VCaP (cell line): Measurements from ENCODE around the gene ZNF48.

Experiments used
- H3K27ac ChIP-seq: fragments of 450-650 bp; 2 replicates; pipeline ENCODE4 v1.5.1; 2017
- TF ChIP-seq, protein P1 (sequence below): fragments of 450-650 bp; conservative IDR thresholded peaks from 2 replicates; pipeline ENCODE4 v1.5.1; 2017; ENCODE audit warnings: mild to moderate bottlenecking, moderate library complexity

ZNF48 gene

DNA sequence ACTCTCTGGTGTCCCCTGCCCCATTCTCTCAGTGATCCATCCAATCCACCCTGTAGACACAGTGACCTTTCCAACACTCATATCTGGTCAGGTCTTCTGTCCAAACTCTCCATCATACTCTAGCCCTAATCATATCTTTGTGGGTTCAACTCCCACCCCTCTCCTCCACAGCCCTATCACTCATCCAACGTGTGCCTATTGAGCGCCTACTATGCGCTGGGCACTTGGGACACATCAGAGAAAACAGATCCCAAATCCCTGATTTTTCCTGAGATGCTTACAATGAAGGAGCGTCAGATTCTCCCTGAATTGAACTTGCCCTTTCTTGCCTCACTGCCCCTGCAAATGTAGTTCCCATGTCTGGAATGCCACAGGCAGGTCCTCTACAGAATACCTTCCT lies 32.8 kb downstream of the ZNF48 start:
- H3K27ac ChIP-seq: peak overlapping the region; percentile 63; the same call in 1 of the 2 replicates
- TF ChIP-seq, protein P1, sequence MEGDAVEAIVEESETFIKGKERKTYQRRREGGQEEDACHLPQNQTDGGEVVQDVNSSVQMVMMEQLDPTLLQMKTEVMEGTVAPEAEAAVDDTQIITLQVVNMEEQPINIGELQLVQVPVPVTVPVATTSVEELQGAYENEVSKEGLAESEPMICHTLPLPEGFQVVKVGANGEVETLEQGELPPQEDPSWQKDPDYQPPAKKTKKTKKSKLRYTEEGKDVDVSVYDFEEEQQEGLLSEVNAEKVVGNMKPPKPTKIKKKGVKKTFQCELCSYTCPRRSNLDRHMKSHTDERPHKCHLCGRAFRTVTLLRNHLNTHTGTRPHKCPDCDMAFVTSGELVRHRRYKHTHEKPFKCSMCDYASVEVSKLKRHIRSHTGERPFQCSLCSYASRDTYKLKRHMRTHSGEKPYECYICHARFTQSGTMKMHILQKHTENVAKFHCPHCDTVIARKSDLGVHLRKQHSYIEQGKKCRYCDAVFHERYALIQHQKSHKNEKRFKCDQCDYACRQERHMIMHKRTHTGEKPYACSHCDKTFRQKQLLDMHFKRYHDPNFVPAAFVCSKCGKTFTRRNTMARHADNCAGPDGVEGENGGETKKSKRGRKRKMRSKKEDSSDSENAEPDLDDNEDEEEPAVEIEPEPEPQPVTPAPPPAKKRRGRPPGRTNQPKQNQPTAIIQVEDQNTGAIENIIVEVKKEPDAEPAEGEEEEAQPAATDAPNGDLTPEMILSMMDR: no peak

DNA sequence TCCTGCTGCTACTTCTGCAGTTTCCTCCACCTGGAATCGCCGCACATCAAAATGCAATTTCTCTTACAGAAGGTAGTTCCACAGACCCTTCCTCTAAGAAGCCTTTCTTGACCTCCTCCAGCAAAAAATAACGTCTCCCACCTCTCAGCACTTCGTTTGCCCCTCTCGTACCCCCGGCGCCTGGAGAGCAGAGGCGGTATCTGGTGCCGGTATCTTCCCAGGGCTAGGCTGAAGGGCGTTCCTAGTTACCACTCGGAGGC lies 34.1 kb downstream of the ZNF48 start:
- H3K27ac ChIP-seq: peak overlapping the region; percentile 63

DNA sequence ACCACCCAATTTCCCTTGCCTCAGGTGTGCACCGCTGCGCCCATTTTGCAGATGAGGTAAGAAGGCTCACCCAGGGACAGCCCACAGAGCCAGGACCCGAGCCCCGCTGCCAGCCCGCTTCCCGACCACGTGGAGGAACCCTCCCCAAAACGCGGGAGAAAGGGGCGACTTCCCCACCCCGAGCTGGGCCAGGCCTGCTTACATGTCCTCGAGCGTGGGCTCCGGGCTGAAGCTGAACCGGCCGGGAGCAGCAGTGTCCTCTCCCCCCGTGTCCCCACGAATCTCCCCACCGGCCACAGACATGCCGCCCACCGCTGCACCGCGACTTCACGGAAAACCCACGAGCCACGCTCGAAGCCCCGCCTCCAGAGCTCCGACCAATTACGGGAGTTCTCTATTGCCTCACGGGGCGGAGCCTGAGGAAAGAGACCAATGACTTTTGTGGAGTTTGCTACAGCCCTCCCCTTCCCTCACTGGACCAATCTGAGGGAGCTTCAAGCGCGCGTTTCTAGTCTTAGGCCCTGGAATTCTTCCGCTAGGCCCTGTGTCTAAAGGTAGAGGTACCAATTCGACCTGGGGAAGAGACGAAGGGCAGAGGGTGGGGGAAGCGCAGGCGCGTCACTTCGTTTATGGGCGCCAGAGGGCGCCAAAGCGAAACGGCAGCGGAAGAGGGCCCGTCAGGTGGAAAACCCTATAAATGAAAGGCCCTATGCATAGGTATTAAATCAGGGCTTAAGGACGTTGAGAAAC lies 34.6 kb downstream of the ZNF48 start, which contains the start of gene DCTPP1:
DCTPP1 (minus strand) TSS at position 353 of the 750 bp plus-strand sequence; CDS start at position 303, 50 bp downstream.
- peak within 1 kb of the TSS; percentile 63 for H3K27ac ChIP-seq
- TF ChIP-seq, protein P1: peak; percentile 85

More for the DNA sequence above, 34.1 kb downstream of the ZNF48 start:
- TF ChIP-seq, protein P1: no peak

DNA sequence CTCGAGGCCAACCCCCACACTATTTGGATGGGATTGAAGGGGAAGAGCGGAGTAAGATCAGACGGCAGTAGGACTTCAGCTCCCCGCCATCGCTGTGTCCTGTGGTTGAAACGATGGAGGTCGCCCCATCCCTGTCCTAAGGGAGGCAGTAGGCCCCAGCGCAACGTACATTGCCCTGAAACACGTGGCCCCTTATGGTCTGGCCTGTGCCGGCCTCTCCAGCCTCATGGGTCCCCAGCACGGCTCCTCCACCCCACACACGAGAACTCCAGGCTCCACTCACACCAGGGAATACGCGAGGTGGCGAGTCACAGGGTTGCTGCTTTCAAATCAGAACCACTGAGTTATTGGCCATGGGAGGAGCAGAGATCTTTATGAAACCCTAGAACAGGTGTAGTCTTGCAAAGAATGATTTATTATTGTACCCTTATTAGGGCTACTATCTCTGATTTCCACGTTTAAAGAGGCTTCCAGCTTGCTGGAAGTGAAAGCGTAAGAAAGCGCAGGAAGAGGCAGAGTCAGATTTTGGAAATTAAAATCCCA lies 35.3 kb downstream of the ZNF48 start:
- peak overlapping the region; percentile 49 for H3K27ac ChIP-seq
- TF ChIP-seq, protein P1: peak; percentile 45

DNA sequence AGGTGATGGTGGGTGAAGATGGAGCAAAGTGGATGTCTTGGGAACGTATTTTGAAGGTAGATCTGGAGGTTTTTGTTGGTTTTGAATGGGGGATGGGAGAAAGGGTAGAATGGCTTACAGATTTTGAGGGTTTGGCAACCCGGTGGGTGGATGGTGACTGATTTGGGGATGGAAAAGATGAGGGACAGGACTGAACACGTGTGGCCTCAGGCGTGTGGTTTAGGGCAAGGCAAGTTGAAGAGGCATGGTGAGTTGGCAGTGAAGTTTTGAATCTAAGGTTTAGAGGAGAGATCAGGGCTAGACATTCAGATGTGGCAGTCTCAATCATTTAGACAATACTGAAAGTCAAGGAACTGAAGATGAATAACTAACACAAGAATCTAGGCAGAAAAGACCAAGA lies 39.6 kb downstream of the ZNF48 start:
- TF ChIP-seq, protein P1: no peak
- H3K27ac ChIP-seq: no peak overlapping the region

DNA sequence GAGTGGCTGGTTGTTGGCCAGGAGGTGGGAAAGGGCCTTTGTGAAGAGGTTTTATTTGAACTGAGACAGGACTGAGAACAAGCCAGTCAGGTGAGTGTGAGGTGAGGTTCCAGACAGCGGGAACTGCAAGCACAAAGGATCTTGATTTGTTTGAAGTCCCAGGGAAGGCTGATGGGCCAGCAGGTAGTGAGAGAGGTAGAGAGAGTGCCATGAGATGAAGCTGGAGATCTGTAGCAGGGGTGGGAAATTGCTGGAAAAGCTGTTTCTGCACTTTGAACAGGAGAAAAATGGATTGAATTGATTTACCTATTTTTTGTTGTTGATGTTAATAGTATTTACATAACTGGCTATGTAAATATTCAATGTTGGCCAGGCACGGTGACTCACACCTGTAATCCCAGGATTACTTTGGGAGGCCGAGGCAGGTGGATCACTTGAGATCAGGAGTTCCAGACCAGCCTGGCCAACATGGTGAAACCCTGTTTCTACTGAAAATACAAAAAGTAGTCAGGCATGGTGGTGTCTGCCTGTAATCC lies 42.4 kb downstream of the ZNF48 start:
- TF ChIP-seq, protein P1: no peak
- H3K27ac ChIP-seq: peak overlapping the region; percentile 71

DNA sequence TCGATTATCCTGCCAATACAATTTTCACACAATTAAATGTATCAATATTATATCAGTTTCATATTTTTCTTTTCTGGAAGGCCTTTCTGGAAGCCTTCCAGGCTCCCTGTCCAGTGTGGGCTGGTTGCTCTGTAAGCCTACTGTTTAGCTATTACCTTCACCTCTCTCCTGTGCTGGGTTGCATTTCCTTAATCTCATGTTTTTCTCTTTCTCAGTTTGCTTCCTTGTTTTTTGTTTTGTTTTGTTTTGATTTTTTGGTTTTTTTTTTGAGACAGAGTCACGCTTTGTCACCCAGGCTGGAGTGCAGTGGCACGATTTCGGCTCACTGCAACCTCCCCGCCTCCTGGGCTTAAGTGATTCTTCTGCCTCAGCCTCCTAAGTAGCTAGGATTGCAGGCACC lies 43.6 kb downstream of the ZNF48 start:
- TF ChIP-seq, protein P1: no peak
- H3K27ac ChIP-seq: peak overlapping the region; percentile 71
